DOHH2 (cell line): Measurements from ENCODE around the gene TIMM23.
"Not testable (repeated sequence)": the region's sequence is repeated elsewhere in the genome, so short reads cannot be mapped to it uniquely, and the experiment has no call there.

Experiments
- EZH2phosphoT487 ChIP-seq: fragments of 200-600 bp; sonication (generic); IDR thresholded peaks from 2 replicates; pipeline ENCODE4 v1.6.1; 2017; ENCODE audit warnings: borderline replicate concordance, mild to moderate bottlenecking, antibody characterized with exemption, low read length, moderate library complexity, mixed read lengths
- TF ChIP-seq, protein P1 (sequence below): fragments of 200-600 bp; sonication (generic); IDR thresholded peaks from one replicate; pipeline ENCODE4 v1.5.1; 2014; ENCODE audit warnings: antibody characterized with exemption, mild to moderate bottlenecking, low read depth, low read length; ENCODE audit not compliant: poor library complexity, severe bottlenecking

DNA sequence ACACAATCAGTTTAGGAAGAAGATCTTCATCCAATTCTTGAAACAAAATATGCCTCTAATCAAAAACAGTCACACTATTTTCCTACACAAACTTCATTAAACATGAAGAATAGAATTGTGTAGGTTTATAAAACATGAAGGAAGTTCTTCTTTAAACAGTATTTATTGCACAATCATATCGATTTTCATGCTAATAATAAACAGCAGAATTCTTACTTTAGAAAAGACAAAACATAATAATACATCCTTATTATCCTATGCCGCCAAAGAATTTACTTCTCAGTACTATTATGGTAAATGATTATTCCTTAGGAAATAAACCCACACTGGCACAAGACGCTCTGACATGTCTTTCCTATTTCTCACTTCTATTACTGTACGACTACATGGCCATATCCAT lies 41.0 kb upstream of the TIMM23 start:
- TF ChIP-seq, protein P1, sequence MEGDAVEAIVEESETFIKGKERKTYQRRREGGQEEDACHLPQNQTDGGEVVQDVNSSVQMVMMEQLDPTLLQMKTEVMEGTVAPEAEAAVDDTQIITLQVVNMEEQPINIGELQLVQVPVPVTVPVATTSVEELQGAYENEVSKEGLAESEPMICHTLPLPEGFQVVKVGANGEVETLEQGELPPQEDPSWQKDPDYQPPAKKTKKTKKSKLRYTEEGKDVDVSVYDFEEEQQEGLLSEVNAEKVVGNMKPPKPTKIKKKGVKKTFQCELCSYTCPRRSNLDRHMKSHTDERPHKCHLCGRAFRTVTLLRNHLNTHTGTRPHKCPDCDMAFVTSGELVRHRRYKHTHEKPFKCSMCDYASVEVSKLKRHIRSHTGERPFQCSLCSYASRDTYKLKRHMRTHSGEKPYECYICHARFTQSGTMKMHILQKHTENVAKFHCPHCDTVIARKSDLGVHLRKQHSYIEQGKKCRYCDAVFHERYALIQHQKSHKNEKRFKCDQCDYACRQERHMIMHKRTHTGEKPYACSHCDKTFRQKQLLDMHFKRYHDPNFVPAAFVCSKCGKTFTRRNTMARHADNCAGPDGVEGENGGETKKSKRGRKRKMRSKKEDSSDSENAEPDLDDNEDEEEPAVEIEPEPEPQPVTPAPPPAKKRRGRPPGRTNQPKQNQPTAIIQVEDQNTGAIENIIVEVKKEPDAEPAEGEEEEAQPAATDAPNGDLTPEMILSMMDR: not testable (repeated sequence)
- TF ChIP-seq EZH2phosphoT487: not testable (repeated sequence)
